ENCODE measurements around the gene SMG7.

The SMG7 gene

DNA sequence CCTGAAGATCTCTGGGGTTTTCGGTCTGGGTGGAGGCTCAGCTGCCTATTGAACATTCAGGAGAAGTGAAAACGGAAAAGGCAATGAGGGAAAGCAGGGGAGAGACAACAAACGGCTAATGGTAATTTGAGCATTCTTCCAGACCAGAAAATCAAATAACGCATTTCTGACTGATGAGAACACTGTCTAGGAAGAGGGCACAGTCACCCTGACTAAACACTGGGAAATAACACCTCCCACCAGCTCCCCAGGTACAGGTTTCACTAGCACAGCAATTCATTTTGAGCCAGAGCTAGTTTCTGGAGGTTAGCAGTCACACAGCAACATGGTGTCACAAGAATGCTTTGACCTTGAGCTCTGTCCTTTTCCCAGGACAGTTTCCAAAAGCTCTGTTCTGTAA is 96.8 kb downstream of the SMG7 start:
- Mint-ChIP-seq H3K4me1 (ENCODE audit: low read depth) (peaks cover 92% of the 10 kb centered on the region), H3K27ac (peak overlapping the region; percentile 86), H3K9me3 (no peaks in the 10 kb centered on the region), H3K27me3 (no peaks in the 10 kb centered on the region), H3K36me3 (ENCODE audit: low read depth) (peaks cover 100% of the 10 kb centered on the region), H3K4me3 (no peak overlapping the region)
- intact Hi-C loops (cut with micrococcal nuclease), result loop anchor here (10.0 kb wide), 1 partner anchor 56 kb away; no protein-coding TSS in a partner anchor

DNA sequence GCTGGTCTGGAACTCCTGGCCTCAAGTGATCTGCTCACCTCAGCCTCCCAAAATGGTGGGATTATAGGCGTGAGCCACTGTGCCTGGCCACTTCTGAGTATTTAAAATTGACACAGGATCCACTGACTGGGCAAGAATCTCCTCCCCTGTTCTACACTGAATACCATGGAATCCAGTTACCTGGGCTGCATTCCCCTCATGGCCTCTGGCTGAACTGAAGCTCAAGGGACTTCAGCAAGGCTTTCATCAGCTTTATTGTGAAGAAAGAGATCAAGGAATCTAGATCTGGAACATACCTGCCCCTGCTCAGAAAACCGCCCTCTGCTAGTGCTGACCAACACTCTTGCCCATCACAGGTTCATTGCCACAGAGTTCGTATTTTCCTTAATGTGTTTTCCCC is 97.5 kb downstream of the SMG7 start:
- no peaks in the 10 kb centered on the region for H3K9me3 Mint-ChIP-seq
- H3K27ac Mint-ChIP-seq, result peak overlapping the region; percentile 86
- H3K27me3 Mint-ChIP-seq, result no peaks in the 10 kb centered on the region
- no peak overlapping the region for H3K4me3 Mint-ChIP-seq
- intact Hi-C loops (cut with micrococcal nuclease), result loop anchor here (10.0 kb wide), 1 partner anchor 55 kb away; no protein-coding TSS in a partner anchor
- peaks cover 100% of the 10 kb centered on the region for H3K36me3 Mint-ChIP-seq (ENCODE audit: low read depth)
- peaks cover 96% of the 10 kb centered on the region for H3K4me1 Mint-ChIP-seq (ENCODE audit: low read depth)

DNA sequence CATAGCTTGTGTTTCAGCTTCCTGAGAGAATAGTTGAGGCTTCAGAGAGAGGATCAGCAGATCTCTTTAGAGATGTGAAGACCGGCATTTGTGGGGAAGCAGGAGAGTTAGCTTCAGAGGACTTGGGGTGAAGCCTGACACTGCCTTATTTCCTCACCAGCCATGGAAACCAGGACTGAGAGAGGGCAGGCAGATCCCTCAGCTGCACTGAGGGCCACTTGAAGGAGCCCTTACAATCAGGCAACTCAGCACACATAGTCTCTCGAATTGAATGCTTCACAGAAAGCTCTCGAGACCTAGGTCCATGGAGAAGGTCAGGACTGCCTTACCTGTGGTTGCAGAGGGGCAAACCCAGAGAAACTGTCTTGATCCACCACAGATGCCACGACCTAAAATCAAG is 98.2 kb downstream of the SMG7 start:
- H3K9me3 Mint-ChIP-seq, result no peaks in the 10 kb centered on the region
- H3K4me1 Mint-ChIP-seq (ENCODE audit: low read depth), result peaks cover 92% of the 10 kb centered on the region
- intact Hi-C loops (cut with micrococcal nuclease), result no loop called here
- H3K36me3 Mint-ChIP-seq (ENCODE audit: low read depth), result peaks cover 100% of the 10 kb centered on the region
- no peak overlapping the region for H3K4me3 Mint-ChIP-seq
- H3K27me3 Mint-ChIP-seq, result no peaks in the 10 kb centered on the region
- peak overlapping the region; percentile 86 for H3K27ac Mint-ChIP-seq

DNA sequence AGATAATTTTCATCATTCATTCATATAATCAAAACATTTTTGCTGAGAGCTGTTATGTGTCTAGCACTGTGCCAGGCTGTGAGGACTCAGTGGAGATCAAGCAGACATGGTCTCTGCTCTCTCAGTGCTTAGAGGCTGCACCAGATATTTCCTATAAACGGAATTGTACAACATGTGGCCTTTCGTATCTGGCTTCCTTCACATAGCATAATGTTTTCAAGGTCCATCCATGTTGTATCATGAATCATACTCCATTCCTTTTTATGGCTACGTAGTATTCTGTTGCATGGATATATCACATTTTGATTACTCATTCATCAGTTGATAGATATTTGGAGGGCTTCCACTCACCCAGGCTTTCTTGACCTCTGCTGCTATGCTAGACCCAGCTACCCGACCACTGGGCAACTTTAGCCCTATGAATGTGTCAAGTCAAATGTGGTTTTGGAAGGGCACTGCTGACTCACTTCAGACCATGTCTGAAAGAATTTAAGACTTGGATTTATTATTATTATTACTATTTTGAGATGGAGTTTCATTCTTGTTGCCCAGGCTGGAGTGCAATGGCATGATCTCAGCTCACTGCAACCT is 99.5 kb downstream of the SMG7 start:
- Mint-ChIP-seq H3K4me1 (ENCODE audit: low read depth) (peaks cover 92% of the 10 kb centered on the region), H3K9me3 (no peaks in the 10 kb centered on the region), H3K36me3 (ENCODE audit: low read depth) (peaks cover 100% of the 10 kb centered on the region), H3K27me3 (no peaks in the 10 kb centered on the region), H3K27ac (peak overlapping the region; percentile 86), H3K4me3 (no peak overlapping the region)
- intact Hi-C loops (cut with micrococcal nuclease), result no loop called here

DNA sequence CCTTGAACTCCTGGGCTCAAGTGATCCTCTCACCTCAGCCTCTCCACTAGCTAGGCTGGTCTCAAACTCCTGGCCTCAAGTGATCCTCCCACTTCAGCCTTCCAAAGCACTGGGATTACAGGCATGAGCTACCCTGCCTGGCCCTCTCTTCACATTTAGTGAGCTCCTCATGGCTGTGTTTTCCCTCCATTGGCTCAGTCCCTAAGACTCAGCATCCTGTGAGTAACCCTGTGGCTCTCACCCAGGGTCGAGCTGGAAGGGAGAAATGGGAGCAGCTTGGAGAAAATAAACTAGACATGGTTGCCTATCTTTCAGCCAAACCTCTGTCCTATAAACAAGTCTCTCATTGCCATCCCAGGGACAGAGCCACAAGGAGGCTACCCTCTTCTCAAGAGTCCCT is 100.4 kb downstream of the SMG7 start:
- peaks cover 100% of the 10 kb centered on the region for H3K36me3 Mint-ChIP-seq (ENCODE audit: low read depth)
- peak overlapping the region; percentile 86 for H3K27ac Mint-ChIP-seq
- H3K4me3 Mint-ChIP-seq, result no peak overlapping the region
- peaks cover 92% of the 10 kb centered on the region for H3K4me1 Mint-ChIP-seq (ENCODE audit: low read depth)
- intact Hi-C loops (cut with micrococcal nuclease), result no loop called here
- no peaks in the 10 kb centered on the region for H3K9me3 Mint-ChIP-seq
- no peaks in the 10 kb centered on the region for H3K27me3 Mint-ChIP-seq

DNA sequence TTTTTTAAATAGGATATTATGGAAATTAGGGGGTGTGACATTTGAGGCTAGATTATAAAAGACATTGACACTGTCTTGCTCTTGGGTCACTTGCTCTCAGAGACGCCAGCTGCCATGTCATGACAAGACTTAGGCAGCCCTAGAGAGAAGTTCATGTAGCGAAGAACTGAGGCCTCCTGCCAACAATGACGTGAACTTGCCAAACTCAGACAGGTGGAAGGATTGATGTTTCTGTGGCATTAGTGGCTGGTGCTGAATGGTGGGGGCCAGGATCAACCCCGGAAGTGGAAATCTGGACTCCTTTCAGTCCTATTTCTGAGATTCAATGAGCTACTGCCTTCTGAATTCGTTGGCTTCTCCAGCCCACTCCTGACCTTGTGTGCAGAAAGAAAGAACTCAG is 103.3 kb downstream of the SMG7 start:
- intact Hi-C loops (cut with micrococcal nuclease), result no loop called here
- H3K4me1 Mint-ChIP-seq (ENCODE audit: low read depth), result peaks cover 90% of the 10 kb centered on the region
- no peaks in the 10 kb centered on the region for H3K9me3 Mint-ChIP-seq
- peaks cover 100% of the 10 kb centered on the region for H3K36me3 Mint-ChIP-seq (ENCODE audit: low read depth)
- H3K27me3 Mint-ChIP-seq, result no peaks in the 10 kb centered on the region
- no peak overlapping the region for H3K4me3 Mint-ChIP-seq
- peak overlapping the region; percentile 86 for H3K27ac Mint-ChIP-seq

DNA sequence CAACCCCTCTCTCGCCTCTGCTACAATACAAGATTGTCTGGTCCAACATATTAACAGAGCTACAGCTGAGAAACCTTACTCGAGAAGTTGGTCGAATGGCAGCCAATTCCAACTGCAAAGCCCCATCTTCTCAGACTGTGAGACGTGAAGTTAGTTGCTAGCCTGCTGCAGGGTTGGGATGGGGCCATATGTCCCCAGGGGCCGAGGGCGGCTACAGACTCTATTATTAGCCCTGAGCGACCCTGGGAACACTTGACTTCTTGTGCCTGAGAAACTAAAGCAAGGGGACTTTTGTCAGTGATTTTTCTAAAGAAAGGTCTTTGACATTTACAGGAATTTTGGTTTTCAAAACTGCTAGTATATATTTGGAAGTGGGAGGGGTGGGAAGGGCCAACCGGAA is 104.2 kb downstream of the SMG7 start:
- Mint-ChIP-seq H3K27ac (peak overlapping the region; percentile 86), H3K4me3 (peak overlapping the region; percentile 37), H3K4me1 (ENCODE audit: low read depth) (peaks cover 90% of the 10 kb centered on the region), H3K9me3 (no peaks in the 10 kb centered on the region), H3K27me3 (no peaks in the 10 kb centered on the region), H3K36me3 (ENCODE audit: low read depth) (peaks cover 100% of the 10 kb centered on the region)
- intact Hi-C loops (cut with micrococcal nuclease), result no loop called here

DNA sequence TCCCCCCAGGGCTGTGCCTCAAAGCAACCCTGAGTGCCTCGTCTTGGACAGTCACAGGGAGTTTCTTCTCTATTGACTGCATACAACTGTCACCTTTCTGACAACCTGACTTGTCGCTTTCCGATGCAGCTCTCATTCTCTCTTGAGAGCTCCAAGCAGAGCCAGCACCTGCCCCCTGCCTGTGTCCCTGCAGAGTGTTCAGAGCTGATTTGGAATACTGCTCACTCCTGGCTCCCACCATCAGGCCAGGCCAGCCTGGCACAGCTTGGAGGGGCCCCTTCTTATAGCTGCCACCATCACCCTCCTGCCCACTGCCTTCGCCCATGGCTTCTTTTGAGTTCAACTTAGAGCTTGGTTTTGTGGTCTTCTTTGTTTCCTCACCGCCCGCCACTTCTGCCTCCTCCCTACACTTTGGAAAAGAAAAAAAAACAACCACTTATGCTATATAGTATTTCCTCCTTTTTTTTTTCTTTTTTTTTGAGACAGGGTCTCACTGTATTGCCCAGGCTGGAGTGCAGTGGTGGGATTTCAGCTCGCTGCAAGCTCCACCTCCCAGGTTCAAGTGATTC is 105.7 kb downstream of the SMG7 start:
- intact Hi-C loops (cut with micrococcal nuclease), result no loop called here
- Mint-ChIP-seq H3K36me3 (ENCODE audit: low read depth) (peaks cover 100% of the 10 kb centered on the region), H3K27ac (peak overlapping the region; percentile 95), H3K27me3 (no peaks in the 10 kb centered on the region), H3K4me3 (peak overlapping the region; percentile 61), H3K4me1 (ENCODE audit: low read depth) (peaks cover 90% of the 10 kb centered on the region), H3K9me3 (no peaks in the 10 kb centered on the region)

DNA sequence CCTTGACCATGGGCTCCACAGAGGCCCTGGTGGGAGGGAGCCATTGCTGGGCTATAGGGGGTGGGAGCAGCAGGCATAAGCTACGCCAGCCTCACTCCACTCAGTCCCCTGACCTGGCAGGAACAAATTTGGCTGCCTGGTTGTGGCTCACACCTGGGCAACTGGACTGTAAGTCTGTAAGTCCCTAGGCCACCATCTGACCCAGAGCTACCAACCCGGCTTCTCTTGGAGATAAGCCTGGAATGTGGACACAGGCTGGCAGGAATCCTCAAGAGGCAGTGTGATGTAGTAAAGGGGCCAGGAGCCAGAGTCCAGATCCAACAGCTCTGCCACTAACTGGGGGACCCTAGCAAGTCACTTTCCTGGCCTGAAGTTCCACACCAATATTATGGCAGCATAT is 106.6 kb downstream of the SMG7 start:
- peaks cover 91% of the 10 kb centered on the region for H3K4me1 Mint-ChIP-seq (ENCODE audit: low read depth)
- H3K27me3 Mint-ChIP-seq, result no peaks in the 10 kb centered on the region
- peak overlapping the region; percentile 20 for H3K4me3 Mint-ChIP-seq
- intact Hi-C loops (cut with micrococcal nuclease), result no loop called here
- peak overlapping the region; percentile 95 for H3K27ac Mint-ChIP-seq
- H3K9me3 Mint-ChIP-seq, result no peaks in the 10 kb centered on the region
- peaks cover 100% of the 10 kb centered on the region for H3K36me3 Mint-ChIP-seq (ENCODE audit: low read depth)

DNA sequence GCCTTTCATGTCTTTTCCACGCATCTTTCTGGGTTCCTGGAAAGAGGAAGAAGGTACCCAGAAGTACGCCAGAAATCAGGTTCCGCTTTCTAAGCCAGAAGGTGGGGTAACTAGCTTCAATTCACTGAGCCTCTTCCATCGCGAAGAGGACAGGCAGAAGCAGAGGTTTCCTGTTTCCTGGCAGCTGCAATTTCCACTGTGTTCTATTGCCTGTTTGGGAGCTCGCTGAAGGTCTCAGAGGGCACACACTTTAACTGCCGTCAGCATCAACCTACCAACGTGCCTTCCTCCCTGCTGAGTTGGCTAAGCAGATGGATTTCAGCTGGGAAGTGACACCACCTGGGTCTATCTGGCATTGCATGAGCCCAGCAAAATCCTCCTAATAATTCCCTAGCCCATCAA is 108.0 kb downstream of the SMG7 start:
- H3K36me3 Mint-ChIP-seq (ENCODE audit: low read depth), result peaks cover 100% of the 10 kb centered on the region
- H3K4me1 Mint-ChIP-seq (ENCODE audit: low read depth), result peaks cover 92% of the 10 kb centered on the region
- intact Hi-C loops (cut with micrococcal nuclease), result loop anchor here (1.0 to 5.0 kb wide), 3 partner anchors 10 to 52 kb away; partner anchors contain the start of gene NCF2
- no peaks in the 10 kb centered on the region for H3K27me3 Mint-ChIP-seq
- peak overlapping the region; percentile 95 for H3K27ac Mint-ChIP-seq
- no peaks in the 10 kb centered on the region for H3K9me3 Mint-ChIP-seq
- peak overlapping the region; percentile 50 for H3K4me3 Mint-ChIP-seq

DNA sequence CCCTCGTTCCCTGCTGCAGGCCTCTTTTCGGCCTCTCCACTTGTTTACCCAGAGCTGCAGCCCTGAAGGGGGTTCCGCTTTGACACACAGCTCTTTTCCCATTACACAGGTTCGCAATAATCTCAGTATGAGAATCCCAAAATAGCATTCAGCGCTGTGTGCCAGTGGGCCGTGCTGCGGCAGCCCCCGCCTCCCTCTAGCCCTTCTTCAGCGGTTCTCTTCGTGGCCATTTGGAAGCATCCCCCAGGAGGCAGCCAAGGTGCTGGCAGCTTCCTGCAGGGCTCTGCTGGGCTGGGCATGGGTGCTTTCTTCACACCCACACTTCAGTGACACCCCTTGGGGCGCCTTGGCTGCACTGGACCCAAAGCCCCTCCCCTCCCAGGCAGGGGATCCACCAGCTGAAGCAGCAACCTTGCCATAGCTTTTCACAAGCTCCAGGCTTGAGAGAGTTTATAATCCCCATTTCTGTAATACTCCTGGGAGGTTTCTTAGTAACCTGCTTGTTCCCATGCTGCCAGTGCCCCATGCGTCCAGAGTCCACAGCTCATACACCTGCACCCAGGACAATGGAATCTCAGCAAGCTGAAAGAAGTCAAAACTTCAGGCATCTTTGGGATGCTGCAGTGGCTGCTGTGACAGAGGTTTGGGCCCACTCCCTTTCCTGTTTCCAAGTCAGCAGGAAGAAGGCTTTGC is 109.9 kb downstream of the SMG7 start:
- peak overlapping the region; percentile 95 for H3K27ac Mint-ChIP-seq
- intact Hi-C loops (cut with micrococcal nuclease), result loop anchor here (5.0 kb wide), 1 partner anchor 50 kb away; no protein-coding TSS in a partner anchor
- H3K9me3 Mint-ChIP-seq, result no peaks in the 10 kb centered on the region
- H3K4me3 Mint-ChIP-seq, result peak overlapping the region; percentile 64
- H3K27me3 Mint-ChIP-seq, result no peaks in the 10 kb centered on the region
- peaks cover 100% of the 10 kb centered on the region for H3K36me3 Mint-ChIP-seq (ENCODE audit: low read depth)
- peaks cover 85% of the 10 kb centered on the region for H3K4me1 Mint-ChIP-seq (ENCODE audit: low read depth)

DNA sequence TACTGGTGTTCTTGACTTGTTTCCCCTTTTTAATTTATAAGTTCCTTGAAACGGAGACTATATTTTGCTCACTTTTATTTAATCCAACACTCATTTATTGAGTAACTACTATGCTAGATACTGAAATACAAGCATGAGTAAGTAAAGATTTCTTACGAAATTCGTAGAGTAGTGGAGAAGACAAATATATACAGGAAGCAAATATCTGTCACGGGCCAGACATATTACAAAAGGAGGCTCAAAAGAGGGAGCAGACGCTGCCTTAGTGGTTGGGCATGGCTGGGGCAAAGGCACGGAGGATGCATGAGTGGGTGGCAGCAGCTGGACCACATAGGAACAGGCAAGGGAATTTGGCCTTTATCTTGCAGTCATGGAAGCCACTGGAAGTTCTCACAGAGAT is 111.2 kb downstream of the SMG7 start:
- no peaks in the 10 kb centered on the region for H3K27me3 Mint-ChIP-seq
- peaks cover 74% of the 10 kb centered on the region for H3K4me1 Mint-ChIP-seq (ENCODE audit: low read depth)
- H3K9me3 Mint-ChIP-seq, result no peaks in the 10 kb centered on the region
- peak overlapping the region; percentile 63 for H3K4me3 Mint-ChIP-seq
- H3K27ac Mint-ChIP-seq, result peak overlapping the region; percentile 95
- intact Hi-C loops (cut with micrococcal nuclease), result loop anchor here (5.0 kb wide), 1 partner anchor 49 kb away; no protein-coding TSS in a partner anchor
- H3K36me3 Mint-ChIP-seq (ENCODE audit: low read depth), result peaks cover 100% of the 10 kb centered on the region

DNA sequence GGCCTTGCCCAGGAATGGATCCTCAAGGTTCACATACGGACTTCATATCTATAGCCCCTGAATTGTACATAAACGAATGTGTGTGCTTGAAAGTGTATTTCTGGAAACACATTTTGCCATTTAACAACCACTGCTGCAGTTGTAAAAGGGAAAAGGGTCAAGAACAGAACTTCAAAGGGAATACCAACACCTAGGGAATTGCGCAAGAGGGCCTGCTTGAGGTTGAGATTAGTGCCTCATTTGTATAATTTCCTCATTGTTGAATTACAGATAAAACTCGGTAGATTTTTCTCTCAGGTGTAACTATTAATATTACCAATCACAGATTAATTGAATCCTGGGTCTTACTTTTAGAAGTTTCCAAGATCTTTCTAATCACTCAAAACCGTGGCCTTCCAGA is 111.8 kb downstream of the SMG7 start:
- intact Hi-C loops (cut with micrococcal nuclease), result loop anchor here (5.0 kb wide), 1 partner anchor 48 kb away; no protein-coding TSS in a partner anchor
- peak overlapping the region; percentile 95 for H3K27ac Mint-ChIP-seq
- H3K9me3 Mint-ChIP-seq, result no peaks in the 10 kb centered on the region
- H3K4me1 Mint-ChIP-seq (ENCODE audit: low read depth), result peaks cover 67% of the 10 kb centered on the region
- H3K4me3 Mint-ChIP-seq, result peak overlapping the region; percentile 63
- peaks cover 100% of the 10 kb centered on the region for H3K36me3 Mint-ChIP-seq (ENCODE audit: low read depth)
- no peaks in the 10 kb centered on the region for H3K27me3 Mint-ChIP-seq

DNA sequence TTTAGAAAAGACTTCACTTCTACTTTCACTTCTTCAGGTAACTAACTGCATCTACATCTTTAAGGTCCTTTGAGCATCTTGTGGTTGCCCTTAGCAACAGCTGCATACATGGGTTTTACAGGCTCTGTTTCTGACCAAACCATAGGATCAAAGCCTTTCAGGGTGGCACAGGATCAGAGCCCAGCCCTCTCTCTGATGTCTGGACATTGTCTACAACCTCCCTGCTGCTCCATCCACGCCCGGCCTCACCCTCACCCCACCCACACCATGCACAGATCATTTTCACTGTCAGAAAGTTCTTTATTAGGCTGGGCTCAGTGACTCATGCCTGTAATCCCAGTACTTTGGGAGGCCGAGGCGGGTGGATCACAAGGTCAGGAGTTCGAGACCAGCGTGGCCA is 112.7 kb downstream of the SMG7 start:
- intact Hi-C loops (cut with micrococcal nuclease), result loop anchor here (5.0 kb wide), 1 partner anchor 37 kb away; no protein-coding TSS in a partner anchor
- peak overlapping the region; percentile 95 for H3K27ac Mint-ChIP-seq
- no peaks in the 10 kb centered on the region for H3K27me3 Mint-ChIP-seq
- no peaks in the 10 kb centered on the region for H3K9me3 Mint-ChIP-seq
- H3K36me3 Mint-ChIP-seq (ENCODE audit: low read depth), result peaks cover 100% of the 10 kb centered on the region
- H3K4me1 Mint-ChIP-seq (ENCODE audit: low read depth), result peaks cover 60% of the 10 kb centered on the region
- H3K4me3 Mint-ChIP-seq, result peak overlapping the region; percentile 56
